K562 (cell line): ENCODE results near the gene MYO7A.

Experiments
- EZH2 ChIP-seq: IDR thresholded peaks from 2 replicates; pipeline ENCODE4 v1.6.1; 2012; ENCODE audit warnings: low read depth, mild to moderate bottlenecking, inconsistent platforms, low read length, borderline replicate concordance
- FOXK2 ChIP-seq, 2 experiments: fragments of 450-650 bp; IDR thresholded peaks in 1 of 2; conservative IDR thresholded peaks in 1 of 2; 2 replicates each; pipeline ENCODE4 v1.6.1; 2016; ENCODE audit warnings: low read depth in 2 of 2, mild to moderate bottlenecking in 1 of 2
- JUN ChIP-seq, 2 experiments: sonication (generic) in 1 of 2; formaldehyde crosslinking in 1 of 2; IDR thresholded peaks; 2 replicates each; pipeline versions ENCODE4 v1.6.1 to v1.8.0; 2012 to 2022; ENCODE audit warnings: borderline replicate concordance in 2 of 2, mild to moderate bottlenecking in 2 of 2, improper control_type of control experiment in 1 of 2, low read depth in 1 of 2, low read length in 1 of 2, missing genetic modification reagents in 1 of 2
- JUNB ChIP-seq: fragments of 450-650 bp; formaldehyde crosslinking; conservative IDR thresholded peaks from 2 replicates; pipeline ENCODE4 v1.4.0; 2020; ENCODE audit warnings: mild to moderate bottlenecking
- KAT8 ChIP-seq: fragments of 450-650 bp; IDR thresholded peaks from 2 replicates; pipeline ENCODE4 v1.6.1; 2016; ENCODE audit warnings: low read depth, mild to moderate bottlenecking
- POLR2A ChIP-seq: fragments of 450-650 bp; conservative IDR thresholded peaks from 2 replicates; pipeline ENCODE4 v1.6.1; 2016
- SMC3 ChIP-seq: conservative IDR thresholded peaks from 2 replicates; pipeline ENCODE4 v1.6.1; 2011; ENCODE audit warnings: low read depth, low read length, improper control_type of control experiment; ENCODE audit not compliant: insufficient read depth
- ZNF239 ChIP-seq: fragments of 250-450 bp; sonication (Bioruptor Pico); IDR thresholded peaks from 2 replicates; pipeline ENCODE4 v1.4.0; 2020; ENCODE audit warnings: mild to moderate bottlenecking
- ZNF668 ChIP-seq: fragments of 250-450 bp; sonication (Bioruptor Pico); IDR thresholded peaks from 2 replicates; pipeline ENCODE4 v1.8.0; 2022; ENCODE audit warnings: mild to moderate bottlenecking, inconsistent platforms
- TF ChIP-seq, protein P1 (sequence below), 3 experiments: IDR thresholded peaks in 2 of 3; conservative IDR thresholded peaks in 1 of 3; 2 replicates each; pipeline ENCODE4 v1.5.1; 2011 to 2012; ENCODE audit warnings: low read length in 3 of 3, mild to moderate bottlenecking in 3 of 3, control low read depth in 2 of 3, improper control_type of control experiment in 1 of 3, inconsistent platforms in 1 of 3, low read depth in 1 of 3, mixed read lengths in 1 of 3, moderate library complexity in 1 of 3; ENCODE audit not compliant: insufficient read depth in 2 of 3
- TF ChIP-seq, protein P2 (sequence below): fragments of 250-450 bp; sonication (Bioruptor Pico); IDR thresholded peaks from 2 replicates; pipeline ENCODE4 v1.8.0; 2021; ENCODE audit warnings: mild to moderate bottlenecking, moderate library complexity
- TF ChIP-seq, protein P3 (sequence below), 2 experiments: IDR thresholded peaks; 2 replicates each; pipeline ENCODE4 v1.6.1; 2011; ENCODE audit warnings: borderline replicate concordance in 1 of 2, control low read depth in 1 of 2, low read depth in 1 of 2, low read length in 1 of 2, mild to moderate bottlenecking in 1 of 2, mixed read lengths in 1 of 2, moderate library complexity in 1 of 2; ENCODE audit not compliant: insufficient read depth in 1 of 2, insufficient read length in 1 of 2, poor library complexity in 1 of 2, severe bottlenecking in 1 of 2; ENCODE audit errors: extremely low read depth in 1 of 2
- TF ChIP-seq, protein P4 (sequence below): sonication (generic); formaldehyde crosslinking; IDR thresholded peaks from 2 replicates; pipeline ENCODE4 v1.9.0; 2022; ENCODE audit warnings: mild to moderate bottlenecking, missing genetic modification reagents
- TF ChIP-seq, protein P5 (sequence below): sonication (generic); formaldehyde crosslinking; IDR thresholded peaks from 2 replicates; pipeline ENCODE4 v1.8.0; 2022; ENCODE audit warnings: mild to moderate bottlenecking, missing genetic modification reagents

DNA sequence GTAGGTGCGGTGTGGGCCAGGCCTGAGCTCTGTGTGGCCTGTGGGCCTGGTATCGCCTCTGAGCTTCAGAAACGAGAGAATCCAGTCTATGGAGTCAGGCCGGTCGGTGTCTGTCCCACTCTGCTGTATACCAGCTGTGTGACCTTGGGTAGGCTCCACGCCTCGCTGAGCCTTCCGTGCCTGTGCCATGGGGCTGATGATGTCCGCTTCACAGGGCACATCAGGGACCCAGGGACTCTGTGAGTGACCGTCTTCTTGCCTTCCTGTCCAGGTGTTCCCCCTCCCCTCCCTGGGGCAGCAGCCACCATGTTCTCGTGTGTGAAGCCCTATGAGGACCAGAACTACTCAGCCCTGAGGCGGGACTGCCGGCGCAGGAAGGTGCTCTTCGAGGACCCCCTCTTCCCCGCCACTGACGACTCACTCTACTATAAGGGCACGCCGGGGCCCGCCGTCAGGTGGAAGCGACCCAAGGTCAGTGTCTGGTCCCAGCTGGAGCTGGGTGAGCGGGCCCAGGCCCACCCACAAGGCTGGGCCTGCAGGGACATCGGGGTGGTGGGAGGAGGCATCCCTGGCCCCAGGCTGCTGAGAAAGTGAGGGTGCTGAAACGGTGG is 43.4 kb upstream of the MYO7A start:
- TF ChIP-seq, protein P1, sequence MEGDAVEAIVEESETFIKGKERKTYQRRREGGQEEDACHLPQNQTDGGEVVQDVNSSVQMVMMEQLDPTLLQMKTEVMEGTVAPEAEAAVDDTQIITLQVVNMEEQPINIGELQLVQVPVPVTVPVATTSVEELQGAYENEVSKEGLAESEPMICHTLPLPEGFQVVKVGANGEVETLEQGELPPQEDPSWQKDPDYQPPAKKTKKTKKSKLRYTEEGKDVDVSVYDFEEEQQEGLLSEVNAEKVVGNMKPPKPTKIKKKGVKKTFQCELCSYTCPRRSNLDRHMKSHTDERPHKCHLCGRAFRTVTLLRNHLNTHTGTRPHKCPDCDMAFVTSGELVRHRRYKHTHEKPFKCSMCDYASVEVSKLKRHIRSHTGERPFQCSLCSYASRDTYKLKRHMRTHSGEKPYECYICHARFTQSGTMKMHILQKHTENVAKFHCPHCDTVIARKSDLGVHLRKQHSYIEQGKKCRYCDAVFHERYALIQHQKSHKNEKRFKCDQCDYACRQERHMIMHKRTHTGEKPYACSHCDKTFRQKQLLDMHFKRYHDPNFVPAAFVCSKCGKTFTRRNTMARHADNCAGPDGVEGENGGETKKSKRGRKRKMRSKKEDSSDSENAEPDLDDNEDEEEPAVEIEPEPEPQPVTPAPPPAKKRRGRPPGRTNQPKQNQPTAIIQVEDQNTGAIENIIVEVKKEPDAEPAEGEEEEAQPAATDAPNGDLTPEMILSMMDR (IDR thresholded peaks at IDR 0.05 in 2 of 3, conservative IDR thresholded peaks at IDR 0.05 in 1 of 3; ENCODE audit: insufficient read depth in 2 of 3, low read depth in 1 of 3, low read length in 3 of 3) = no peak
- TF ChIP-seq ZNF668 (no peak), EZH2 (no peak), POLR2A (no peak), FOXK2 (conservative IDR thresholded peaks at IDR 0.05 in 1 of 2, IDR thresholded peaks at IDR 0.05 in 1 of 2; ENCODE audit: low read depth in 2 of 2) (no peak), KAT8 (no peak), JUNB (no peak), ZNF239 (CRISPR knock-in tag) (no peak), JUN (IDR thresholded peaks at IDR 0.05; ENCODE audit: borderline replicate concordance, low read depth, low read length) (no peak), JUN (CRISPR knock-in tag; IDR thresholded peaks at IDR 0.05; ENCODE audit: borderline replicate concordance) (no peak), SMC3 (no peak)
- TF ChIP-seq, protein P2, sequence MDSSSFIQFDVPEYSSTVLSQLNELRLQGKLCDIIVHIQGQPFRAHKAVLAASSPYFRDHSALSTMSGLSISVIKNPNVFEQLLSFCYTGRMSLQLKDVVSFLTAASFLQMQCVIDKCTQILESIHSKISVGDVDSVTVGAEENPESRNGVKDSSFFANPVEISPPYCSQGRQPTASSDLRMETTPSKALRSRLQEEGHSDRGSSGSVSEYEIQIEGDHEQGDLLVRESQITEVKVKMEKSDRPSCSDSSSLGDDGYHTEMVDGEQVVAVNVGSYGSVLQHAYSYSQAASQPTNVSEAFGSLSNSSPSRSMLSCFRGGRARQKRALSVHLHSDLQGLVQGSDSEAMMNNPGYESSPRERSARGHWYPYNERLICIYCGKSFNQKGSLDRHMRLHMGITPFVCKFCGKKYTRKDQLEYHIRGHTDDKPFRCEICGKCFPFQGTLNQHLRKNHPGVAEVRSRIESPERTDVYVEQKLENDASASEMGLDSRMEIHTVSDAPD = no peak
- TF ChIP-seq, protein P3, sequence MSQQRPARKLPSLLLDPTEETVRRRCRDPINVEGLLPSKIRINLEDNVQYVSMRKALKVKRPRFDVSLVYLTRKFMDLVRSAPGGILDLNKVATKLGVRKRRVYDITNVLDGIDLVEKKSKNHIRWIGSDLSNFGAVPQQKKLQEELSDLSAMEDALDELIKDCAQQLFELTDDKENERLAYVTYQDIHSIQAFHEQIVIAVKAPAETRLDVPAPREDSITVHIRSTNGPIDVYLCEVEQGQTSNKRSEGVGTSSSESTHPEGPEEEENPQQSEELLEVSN (IDR thresholded peaks at IDR 0.05; ENCODE audit: borderline replicate concordance in 1 of 2, extremely low read depth in 1 of 2, insufficient read depth in 1 of 2, insufficient read length in 1 of 2, low read depth in 1 of 2, low read length in 1 of 2, poor library complexity in 1 of 2, severe bottlenecking in 1 of 2) = no peak
- TF ChIP-seq, protein P4, sequence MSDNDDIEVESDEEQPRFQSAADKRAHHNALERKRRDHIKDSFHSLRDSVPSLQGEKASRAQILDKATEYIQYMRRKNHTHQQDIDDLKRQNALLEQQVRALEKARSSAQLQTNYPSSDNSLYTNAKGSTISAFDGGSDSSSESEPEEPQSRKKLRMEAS (CRISPR knock-in tag) = no peak
- TF ChIP-seq, protein P5, sequence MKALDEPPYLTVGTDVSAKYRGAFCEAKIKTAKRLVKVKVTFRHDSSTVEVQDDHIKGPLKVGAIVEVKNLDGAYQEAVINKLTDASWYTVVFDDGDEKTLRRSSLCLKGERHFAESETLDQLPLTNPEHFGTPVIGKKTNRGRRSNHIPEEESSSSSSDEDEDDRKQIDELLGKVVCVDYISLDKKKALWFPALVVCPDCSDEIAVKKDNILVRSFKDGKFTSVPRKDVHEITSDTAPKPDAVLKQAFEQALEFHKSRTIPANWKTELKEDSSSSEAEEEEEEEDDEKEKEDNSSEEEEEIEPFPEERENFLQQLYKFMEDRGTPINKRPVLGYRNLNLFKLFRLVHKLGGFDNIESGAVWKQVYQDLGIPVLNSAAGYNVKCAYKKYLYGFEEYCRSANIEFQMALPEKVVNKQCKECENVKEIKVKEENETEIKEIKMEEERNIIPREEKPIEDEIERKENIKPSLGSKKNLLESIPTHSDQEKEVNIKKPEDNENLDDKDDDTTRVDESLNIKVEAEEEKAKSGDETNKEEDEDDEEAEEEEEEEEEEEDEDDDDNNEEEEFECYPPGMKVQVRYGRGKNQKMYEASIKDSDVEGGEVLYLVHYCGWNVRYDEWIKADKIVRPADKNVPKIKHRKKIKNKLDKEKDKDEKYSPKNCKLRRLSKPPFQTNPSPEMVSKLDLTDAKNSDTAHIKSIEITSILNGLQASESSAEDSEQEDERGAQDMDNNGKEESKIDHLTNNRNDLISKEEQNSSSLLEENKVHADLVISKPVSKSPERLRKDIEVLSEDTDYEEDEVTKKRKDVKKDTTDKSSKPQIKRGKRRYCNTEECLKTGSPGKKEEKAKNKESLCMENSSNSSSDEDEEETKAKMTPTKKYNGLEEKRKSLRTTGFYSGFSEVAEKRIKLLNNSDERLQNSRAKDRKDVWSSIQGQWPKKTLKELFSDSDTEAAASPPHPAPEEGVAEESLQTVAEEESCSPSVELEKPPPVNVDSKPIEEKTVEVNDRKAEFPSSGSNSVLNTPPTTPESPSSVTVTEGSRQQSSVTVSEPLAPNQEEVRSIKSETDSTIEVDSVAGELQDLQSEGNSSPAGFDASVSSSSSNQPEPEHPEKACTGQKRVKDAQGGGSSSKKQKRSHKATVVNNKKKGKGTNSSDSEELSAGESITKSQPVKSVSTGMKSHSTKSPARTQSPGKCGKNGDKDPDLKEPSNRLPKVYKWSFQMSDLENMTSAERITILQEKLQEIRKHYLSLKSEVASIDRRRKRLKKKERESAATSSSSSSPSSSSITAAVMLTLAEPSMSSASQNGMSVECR (CRISPR knock-in tag) = no peak
